Measurements from ENCODE around the gene MYEOV. TPM values are rescaled to one million over a fixed set of nuclear protein-coding genes. Genes with fewer than 3 reads are reported as not detected.

The MYEOV gene
- total RNA-seq, 1 experiment from 2014 or later, result 0.52 TPM

- intact Hi-C loops (cut with micrococcal nuclease; ENCODE audit: unreplicated experiment), result no loop called here
- Histone ChIP-seq H3K9me3 (no peaks in the 10 kb centered on the region), H3K4me3 (ENCODE audit: low read depth, low read length) (no peak overlapping the region), H3K36me3 (ENCODE audit: control insufficient read depth, insufficient read depth, low read length) (no peaks in the 10 kb centered on the region), H3K27me3 (replicated peaks; ENCODE audit: control insufficient read depth, insufficient read depth, low read length) (no peaks in the 10 kb centered on the region), H3K4me1 (peaks cover 33% of the 10 kb centered on the region)
- Mint-ChIP-seq H3K27me3 (ENCODE audit: insufficient read depth, unreplicated experiment) (no peaks in the 10 kb centered on the region), H3K36me3 (ENCODE audit: insufficient read depth, unreplicated experiment) (no peaks in the 10 kb centered on the region), H3K4me1 (ENCODE audit: low read depth, unreplicated experiment) (peaks cover 10% of the 10 kb centered on the region), H3K4me3 (ENCODE audit: unreplicated experiment) (no peak overlapping the region), H3K27ac (ENCODE audit: unreplicated experiment) (no peak overlapping the region), H3K9me3 (ENCODE audit: unreplicated experiment) (no peaks in the 10 kb centered on the region)
- DNase-seq, result no peak
- no TSS peak for BruUV-seq (replicated peaks)
- POLR2A ChIA-PET, result no interaction called here
- TF ChIP-seq CTCF (IDR thresholded peaks at IDR 0.05; ENCODE audit: insufficient read depth in 1 of 2, low read depth in 1 of 2, low read length in 1 of 2, severe bottlenecking in 1 of 2, unreplicated experiment in 1 of 2), result no peak
- CTCF ChIA-PET, result no interaction called here
Observed at GRCh38 chr11:69303427-69303826, 9.5 kb downstream of the MYEOV start.

GRCh38 chr11:69304258-69304657 lies 10.3 kb downstream of the MYEOV start:
- no TSS peak for BruUV-seq (replicated peaks)
- H3K27ac Mint-ChIP-seq (ENCODE audit: unreplicated experiment), result no peak overlapping the region
- H3K36me3 Mint-ChIP-seq (ENCODE audit: insufficient read depth, unreplicated experiment), result no peaks in the 10 kb centered on the region
- no peak for DNase-seq
- POLR2A ChIA-PET, result no interaction called here
- Histone ChIP-seq H3K36me3 (ENCODE audit: control insufficient read depth, insufficient read depth, low read length) (no peaks in the 10 kb centered on the region), H3K4me1 (peaks cover 25% of the 10 kb centered on the region), H3K4me3 (ENCODE audit: low read depth, low read length) (no peak overlapping the region), H3K27me3 (replicated peaks; ENCODE audit: control insufficient read depth, insufficient read depth, low read length) (no peaks in the 10 kb centered on the region), H3K9me3 (no peaks in the 10 kb centered on the region)
- H3K27me3 Mint-ChIP-seq (ENCODE audit: insufficient read depth, unreplicated experiment), result no peaks in the 10 kb centered on the region
- H3K4me3 Mint-ChIP-seq (ENCODE audit: unreplicated experiment), result no peak overlapping the region
- intact Hi-C loops (cut with micrococcal nuclease; ENCODE audit: unreplicated experiment), result no loop called here
- peaks cover 10% of the 10 kb centered on the region for H3K4me1 Mint-ChIP-seq (ENCODE audit: low read depth, unreplicated experiment)
- CTCF ChIA-PET, result no interaction called here
- TF ChIP-seq CTCF (IDR thresholded peaks at IDR 0.05; ENCODE audit: insufficient read depth in 1 of 2, low read depth in 1 of 2, low read length in 1 of 2, severe bottlenecking in 1 of 2, unreplicated experiment in 1 of 2), result no peak
- no peaks in the 10 kb centered on the region for H3K9me3 Mint-ChIP-seq (ENCODE audit: unreplicated experiment)

GRCh38 chr11:69304686-69305085 lies 10.7 kb downstream of the MYEOV start:
- Histone ChIP-seq H3K36me3 (ENCODE audit: control insufficient read depth, insufficient read depth, low read length) (no peaks in the 10 kb centered on the region), H3K4me3 (ENCODE audit: low read depth, low read length) (no peak overlapping the region), H3K4me1 (peaks cover 20% of the 10 kb centered on the region), H3K9me3 (no peaks in the 10 kb centered on the region), H3K27me3 (replicated peaks; ENCODE audit: control insufficient read depth, insufficient read depth, low read length) (no peaks in the 10 kb centered on the region)
- BruUV-seq (replicated peaks), result no TSS peak
- intact Hi-C loops (cut with micrococcal nuclease; ENCODE audit: unreplicated experiment), result no loop called here
- Mint-ChIP-seq H3K9me3 (ENCODE audit: unreplicated experiment) (no peaks in the 10 kb centered on the region), H3K36me3 (ENCODE audit: insufficient read depth, unreplicated experiment) (no peaks in the 10 kb centered on the region), H3K27me3 (ENCODE audit: insufficient read depth, unreplicated experiment) (no peaks in the 10 kb centered on the region), H3K4me1 (ENCODE audit: low read depth, unreplicated experiment) (peaks cover 10% of the 10 kb centered on the region), H3K27ac (ENCODE audit: unreplicated experiment) (no peak overlapping the region), H3K4me3 (ENCODE audit: unreplicated experiment) (no peak overlapping the region)
- no peak for TF ChIP-seq CTCF (IDR thresholded peaks at IDR 0.05; ENCODE audit: insufficient read depth in 1 of 2, low read depth in 1 of 2, low read length in 1 of 2, severe bottlenecking in 1 of 2, unreplicated experiment in 1 of 2)
- no peak for DNase-seq
- CTCF ChIA-PET, result no interaction called here
- POLR2A ChIA-PET, result no interaction called here

Measured in Caco-2 (cell line).